HepG2 (cell line): ENCODE results near the gene LRRC73.

ENCODE experiments used
- CREM ChIP-seq, 2 experiments: sonication (generic) in 1 of 2; formaldehyde crosslinking in 1 of 2; IDR thresholded peaks; 2 replicates each; pipeline versions ENCODE4 v1.4.0 to v1.6.1; 2016 to 2020; ENCODE audit warnings: antibody characterized with exemption in 1 of 2, mild to moderate bottlenecking in 1 of 2, missing genetic modification reagents in 1 of 2
- CTCF ChIP-seq: sonication (generic); formaldehyde crosslinking; IDR thresholded peaks from 2 replicates; pipeline ENCODE4 v1.5.0; 2020; ENCODE audit warnings: mild to moderate bottlenecking, missing genetic modification reagents, moderate library complexity
- FOXP1 ChIP-seq, 2 experiments: fragments of 450-650 bp in 1 of 2; IDR thresholded peaks; 2 replicates each; pipeline ENCODE4 v1.6.1; 2017 to 2018; ENCODE audit warnings: antibody characterized with exemption in 1 of 2
- HDAC6 ChIP-seq: fragments of 200-600 bp; sonication (generic); IDR thresholded peaks from 2 replicates; pipeline ENCODE4 v1.7.0; 2017; ENCODE audit warnings: mild to moderate bottlenecking, antibody characterized with exemption, low read length, low read depth
- HOXA7 ChIP-seq: sonication (generic); formaldehyde crosslinking; IDR thresholded peaks from 2 replicates; pipeline ENCODE4 v1.8.1; 2022; ENCODE audit warnings: mild to moderate bottlenecking, missing genetic modification reagents, moderate library complexity
- IRF2 ChIP-seq: IDR thresholded peaks from 2 replicates; pipeline ENCODE4 v1.6.1; 2018; ENCODE audit warnings: missing genetic modification reagents, missing compliant biosample characterization
- IRX3 ChIP-seq: sonication (generic); formaldehyde crosslinking; IDR thresholded peaks from 2 replicates; pipeline ENCODE4 v1.8.1; 2023; ENCODE audit warnings: mild to moderate bottlenecking, low read depth, missing genetic modification reagents, borderline replicate concordance
- MAFG ChIP-seq: sonication (generic); formaldehyde crosslinking; IDR thresholded peaks from 2 replicates; pipeline ENCODE4 v1.5.1; 2020; ENCODE audit warnings: mild to moderate bottlenecking, missing genetic modification reagents
- SIN3A ChIP-seq: IDR thresholded peaks from 2 replicates; pipeline ENCODE4 v1.6.1; 2011; ENCODE audit warnings: low read depth, mild to moderate bottlenecking, control low read depth, low read length, borderline replicate concordance
- SNRNP70 ChIP-seq: fragments of 200-400 bp; formaldehyde crosslinking; IDR thresholded peaks from 2 replicates; pipeline ENCODE4 v1.6.1; 2017; ENCODE audit warnings: mild to moderate bottlenecking, low read depth, low read length, moderate library complexity
- ZBTB44 ChIP-seq: sonication (generic); formaldehyde crosslinking; IDR thresholded peaks from 2 replicates; pipeline ENCODE4 v1.4.0; 2020; ENCODE audit warnings: missing genetic modification reagents
- ZFX ChIP-seq: sonication (generic); formaldehyde crosslinking; IDR thresholded peaks from 2 replicates; pipeline ENCODE4 v1.4.0; 2020; ENCODE audit warnings: mild to moderate bottlenecking, low read depth, missing genetic modification reagents, moderate library complexity
- ZSCAN25 ChIP-seq: sonication (generic); formaldehyde crosslinking; IDR thresholded peaks from 2 replicates; pipeline ENCODE4 v1.8.0; 2022; ENCODE audit warnings: mild to moderate bottlenecking, missing genetic modification reagents
- TF ChIP-seq, protein P1 (sequence below), 2 experiments: IDR thresholded peaks; 2 replicates each; pipeline ENCODE4 v1.6.1; 2011 to 2012; ENCODE audit warnings: low read length in 2 of 2, borderline replicate concordance in 1 of 2, low read depth in 1 of 2, mild to moderate bottlenecking in 1 of 2, moderate library complexity in 1 of 2

DNA sequence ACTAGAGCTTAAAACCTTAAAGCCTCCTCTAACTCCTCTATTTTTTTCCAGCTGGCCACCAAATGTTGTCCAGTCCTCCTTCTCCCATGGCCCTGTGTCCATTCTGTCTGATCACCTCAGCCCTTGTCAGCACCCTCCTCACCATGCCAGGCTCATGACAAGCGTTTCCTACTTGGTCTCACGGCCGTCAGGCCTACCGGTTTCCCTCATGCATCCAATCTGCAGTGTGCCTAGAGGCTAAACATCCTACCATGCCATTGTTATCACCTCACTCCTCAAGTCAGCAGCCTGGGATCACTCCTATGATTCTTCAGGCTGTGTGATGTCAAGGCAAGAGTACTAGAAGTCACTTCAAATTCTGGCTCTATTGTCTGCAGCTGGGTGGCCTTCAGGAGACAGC lies 42.4 kb downstream of the LRRC73 start:
- TF ChIP-seq IRF2, result no peak
- TF ChIP-seq FOXP1 (IDR thresholded peaks at IDR 0.05), result no peak
- TF ChIP-seq FOXP1 (CRISPR knock-in tag; IDR thresholded peaks at IDR 0.05), result no peak
- no peak for TF ChIP-seq MAFG
- no peak for TF ChIP-seq HDAC6
- TF ChIP-seq CTCF (CRISPR knock-in tag), result no peak
- TF ChIP-seq ZFX (CRISPR knock-in tag), result no peak
- no peak for TF ChIP-seq ZBTB44 (CRISPR knock-in tag)
- no peak for TF ChIP-seq ZSCAN25 (CRISPR knock-in tag)
- no peak for TF ChIP-seq SNRNP70
- no peak for TF ChIP-seq HOXA7 (CRISPR knock-in tag)
- no peak for TF ChIP-seq IRX3 (CRISPR knock-in tag)
- no peak for TF ChIP-seq CREM (IDR thresholded peaks at IDR 0.05)
- no peak for TF ChIP-seq CREM (CRISPR knock-in tag; IDR thresholded peaks at IDR 0.05)
- no peak for TF ChIP-seq SIN3A
- TF ChIP-seq, protein P1, sequence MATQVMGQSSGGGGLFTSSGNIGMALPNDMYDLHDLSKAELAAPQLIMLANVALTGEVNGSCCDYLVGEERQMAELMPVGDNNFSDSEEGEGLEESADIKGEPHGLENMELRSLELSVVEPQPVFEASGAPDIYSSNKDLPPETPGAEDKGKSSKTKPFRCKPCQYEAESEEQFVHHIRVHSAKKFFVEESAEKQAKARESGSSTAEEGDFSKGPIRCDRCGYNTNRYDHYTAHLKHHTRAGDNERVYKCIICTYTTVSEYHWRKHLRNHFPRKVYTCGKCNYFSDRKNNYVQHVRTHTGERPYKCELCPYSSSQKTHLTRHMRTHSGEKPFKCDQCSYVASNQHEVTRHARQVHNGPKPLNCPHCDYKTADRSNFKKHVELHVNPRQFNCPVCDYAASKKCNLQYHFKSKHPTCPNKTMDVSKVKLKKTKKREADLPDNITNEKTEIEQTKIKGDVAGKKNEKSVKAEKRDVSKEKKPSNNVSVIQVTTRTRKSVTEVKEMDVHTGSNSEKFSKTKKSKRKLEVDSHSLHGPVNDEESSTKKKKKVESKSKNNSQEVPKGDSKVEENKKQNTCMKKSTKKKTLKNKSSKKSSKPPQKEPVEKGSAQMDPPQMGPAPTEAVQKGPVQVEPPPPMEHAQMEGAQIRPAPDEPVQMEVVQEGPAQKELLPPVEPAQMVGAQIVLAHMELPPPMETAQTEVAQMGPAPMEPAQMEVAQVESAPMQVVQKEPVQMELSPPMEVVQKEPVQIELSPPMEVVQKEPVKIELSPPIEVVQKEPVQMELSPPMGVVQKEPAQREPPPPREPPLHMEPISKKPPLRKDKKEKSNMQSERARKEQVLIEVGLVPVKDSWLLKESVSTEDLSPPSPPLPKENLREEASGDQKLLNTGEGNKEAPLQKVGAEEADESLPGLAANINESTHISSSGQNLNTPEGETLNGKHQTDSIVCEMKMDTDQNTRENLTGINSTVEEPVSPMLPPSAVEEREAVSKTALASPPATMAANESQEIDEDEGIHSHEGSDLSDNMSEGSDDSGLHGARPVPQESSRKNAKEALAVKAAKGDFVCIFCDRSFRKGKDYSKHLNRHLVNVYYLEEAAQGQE (IDR thresholded peaks at IDR 0.05; ENCODE audit: borderline replicate concordance in 1 of 2, low read depth in 1 of 2, low read length in 2 of 2), result no peak
